DOHH2 (cell line): ENCODE data around the gene ARAP1.

Experiments
- CTCF ChIP-seq: fragments of 200-600 bp; sonication (generic); IDR thresholded peaks from one replicate; pipeline ENCODE4 v1.5.1; 2014; ENCODE audit warnings: antibody characterized with exemption, mild to moderate bottlenecking, low read depth, low read length; ENCODE audit not compliant: poor library complexity, severe bottlenecking
- EZH2phosphoT487 ChIP-seq: fragments of 200-600 bp; sonication (generic); IDR thresholded peaks from 2 replicates; pipeline ENCODE4 v1.6.1; 2017; ENCODE audit warnings: borderline replicate concordance, mild to moderate bottlenecking, antibody characterized with exemption, low read length, moderate library complexity, mixed read lengths

GRCh38 chr11:72669527-72669926, 82.7 kb downstream of the ARAP1 start:
- TF ChIP-seq CTCF: no peak
- no peak for TF ChIP-seq EZH2phosphoT487
